SU-DHL-6 (cell line): ENCODE data around the gene GRAMD4.

ENCODE experiments used
- CTCF ChIP-seq: fragments of 200-600 bp; sonication (generic); IDR thresholded peaks from one replicate; pipeline ENCODE4 v1.5.1; 2017; ENCODE audit warnings: antibody characterized with exemption, mild to moderate bottlenecking, low read length, moderate library complexity; ENCODE audit not compliant: insufficient read depth, poor library complexity, severe bottlenecking
- EZH2phosphoT487 ChIP-seq: fragments of 200-600 bp; sonication (generic), shearing (Covaris generic); conservative IDR thresholded peaks from 2 replicates; pipeline ENCODE4 v1.6.1; 2018; ENCODE audit warnings: mild to moderate bottlenecking, antibody characterized with exemption, low read length, moderate library complexity, mixed read lengths

GRCh38 chr22:46596819-46597218 is 23.4 kb upstream of the GRAMD4 start:
- no peak for TF ChIP-seq CTCF
- no peak for TF ChIP-seq EZH2phosphoT487
